Subcutaneous adipose tissue (tissue), 4 donors: ENCODE measurements around the gene EML2. TPM values are rescaled to one million over a fixed set of nuclear protein-coding genes. Genes with fewer than 3 reads are reported as not detected.

Source experiments
- CTCF ChIP-seq: fragments of 450-650 bp; IDR thresholded peaks from one replicate; pipeline ENCODE4 v1.5.1; 2016; ENCODE audit warnings: low read depth, mild to moderate bottlenecking, control low read depth, antibody characterized with exemption, moderate library complexity
- total RNA-seq, 4 donors: library from RNA; depleted of rRNA; stranded (reverse); fragments of >200 nt; gene quantifications; one replicate each; pipeline ENCODE4 v1.1.0, GENCODE V29; 2016

EML2 gene
- total RNA-seq, 4 donors from 2014 or later = 5.4 to 32.6 (median 20.7) TPM

- no peak for TF ChIP-seq CTCF
Measured at GRCh38 chr19:45621976-45622503, 17.2 kb downstream of the EML2 start.

- TF ChIP-seq CTCF = no peak
Measured at GRCh38 chr19:45621389-45621788, 17.8 kb downstream of the EML2 start.

- TF ChIP-seq CTCF = no peak
Measured at GRCh38 chr19:45616704-45617017, 22.5 kb downstream of the EML2 start.

- TF ChIP-seq CTCF = no peak
Measured at GRCh38 chr19:45615795-45616703, 23.1 kb downstream of the EML2 start.

- no peak for TF ChIP-seq CTCF
Measured at GRCh38 chr19:45613926-45614725, 25.1 kb downstream of the EML2 start.

- no peak for TF ChIP-seq CTCF
Measured at GRCh38 chr19:45608948-45609347, 30.2 kb downstream of the EML2 start.
